Testis (tissue), 2 donors: ENCODE results near the gene ZNF778.

Source experiments
- CTCF ChIP-seq, 3 experiments: fragments of 450-650 bp in 2 of 3; fragments of 200-600 bp in 1 of 3; sonication (generic) in 1 of 3; IDR thresholded peaks; one replicate each; pipeline ENCODE4 v1.5.1; 2016 to 2019; ENCODE audit warnings: antibody characterized with exemption in 3 of 3, mild to moderate bottlenecking in 2 of 3, moderate library complexity in 1 of 3
- POLR2A ChIP-seq: fragments of 450-650 bp; IDR thresholded peaks from one replicate; pipeline ENCODE4 v1.6.1; 2017; ENCODE audit warnings: antibody characterized with exemption, mild to moderate bottlenecking, moderate library complexity

- TF ChIP-seq CTCF (IDR thresholded peaks at IDR 0.05) (no peak), POLR2A (no peak)
Observed at GRCh38 chr16:89265647-89266046, 48.1 kb downstream of the ZNF778 start.
